ENCODE data around the gene LRFN4.

DNA sequence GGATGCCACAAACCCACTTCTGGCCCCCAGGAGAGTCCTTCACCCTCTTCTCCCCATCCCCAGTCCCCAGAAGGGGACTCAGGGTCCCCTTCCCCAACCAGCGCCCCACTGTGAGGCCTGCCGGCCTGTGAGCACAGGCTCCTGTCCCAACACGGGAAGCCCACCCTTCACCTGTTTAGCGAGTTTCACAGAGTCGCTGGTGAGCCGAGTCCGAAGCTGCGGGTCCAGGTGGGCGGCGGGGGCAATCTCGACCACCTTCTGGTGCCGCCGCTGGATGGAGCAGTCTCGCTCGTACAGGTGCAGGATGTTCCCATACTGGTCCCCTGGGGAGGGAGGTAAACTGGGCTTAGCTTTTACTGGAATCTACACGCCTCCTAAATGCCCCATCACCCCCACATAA, 13.3 kb downstream of the LRFN4 start:
- TF ChIP-seq CTCF (IDR thresholded peaks at IDR 0.05; ENCODE audit: low read depth, low read length, missing input control) (no peak), EGR1 (IDR thresholded peaks at IDR 0.05; ENCODE audit: low read depth in 2 of 2) (no peak), GABPA (IDR thresholded peaks at IDR 0.05 in 1 of 2, conservative IDR thresholded peaks at IDR 0.05 in 1 of 2) (no peak), TAF1 (conservative IDR thresholded peaks at IDR 0.05) (no peak)
- TF ChIP-seq, protein P1, sequence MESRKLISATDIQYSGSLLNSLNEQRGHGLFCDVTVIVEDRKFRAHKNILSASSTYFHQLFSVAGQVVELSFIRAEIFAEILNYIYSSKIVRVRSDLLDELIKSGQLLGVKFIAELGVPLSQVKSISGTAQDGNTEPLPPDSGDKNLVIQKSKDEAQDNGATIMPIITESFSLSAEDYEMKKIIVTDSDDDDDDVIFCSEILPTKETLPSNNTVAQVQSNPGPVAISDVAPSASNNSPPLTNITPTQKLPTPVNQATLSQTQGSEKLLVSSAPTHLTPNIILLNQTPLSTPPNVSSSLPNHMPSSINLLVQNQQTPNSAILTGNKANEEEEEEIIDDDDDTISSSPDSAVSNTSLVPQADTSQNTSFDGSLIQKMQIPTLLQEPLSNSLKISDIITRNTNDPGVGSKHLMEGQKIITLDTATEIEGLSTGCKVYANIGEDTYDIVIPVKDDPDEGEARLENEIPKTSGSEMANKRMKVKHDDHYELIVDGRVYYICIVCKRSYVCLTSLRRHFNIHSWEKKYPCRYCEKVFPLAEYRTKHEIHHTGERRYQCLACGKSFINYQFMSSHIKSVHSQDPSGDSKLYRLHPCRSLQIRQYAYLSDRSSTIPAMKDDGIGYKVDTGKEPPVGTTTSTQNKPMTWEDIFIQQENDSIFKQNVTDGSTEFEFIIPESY (IDR thresholded peaks at IDR 0.05), result no peak
- TF ChIP-seq, protein P2, sequence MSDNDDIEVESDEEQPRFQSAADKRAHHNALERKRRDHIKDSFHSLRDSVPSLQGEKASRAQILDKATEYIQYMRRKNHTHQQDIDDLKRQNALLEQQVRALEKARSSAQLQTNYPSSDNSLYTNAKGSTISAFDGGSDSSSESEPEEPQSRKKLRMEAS (IDR thresholded peaks at IDR 0.05), result no peak
- TF ChIP-seq, protein P3, sequence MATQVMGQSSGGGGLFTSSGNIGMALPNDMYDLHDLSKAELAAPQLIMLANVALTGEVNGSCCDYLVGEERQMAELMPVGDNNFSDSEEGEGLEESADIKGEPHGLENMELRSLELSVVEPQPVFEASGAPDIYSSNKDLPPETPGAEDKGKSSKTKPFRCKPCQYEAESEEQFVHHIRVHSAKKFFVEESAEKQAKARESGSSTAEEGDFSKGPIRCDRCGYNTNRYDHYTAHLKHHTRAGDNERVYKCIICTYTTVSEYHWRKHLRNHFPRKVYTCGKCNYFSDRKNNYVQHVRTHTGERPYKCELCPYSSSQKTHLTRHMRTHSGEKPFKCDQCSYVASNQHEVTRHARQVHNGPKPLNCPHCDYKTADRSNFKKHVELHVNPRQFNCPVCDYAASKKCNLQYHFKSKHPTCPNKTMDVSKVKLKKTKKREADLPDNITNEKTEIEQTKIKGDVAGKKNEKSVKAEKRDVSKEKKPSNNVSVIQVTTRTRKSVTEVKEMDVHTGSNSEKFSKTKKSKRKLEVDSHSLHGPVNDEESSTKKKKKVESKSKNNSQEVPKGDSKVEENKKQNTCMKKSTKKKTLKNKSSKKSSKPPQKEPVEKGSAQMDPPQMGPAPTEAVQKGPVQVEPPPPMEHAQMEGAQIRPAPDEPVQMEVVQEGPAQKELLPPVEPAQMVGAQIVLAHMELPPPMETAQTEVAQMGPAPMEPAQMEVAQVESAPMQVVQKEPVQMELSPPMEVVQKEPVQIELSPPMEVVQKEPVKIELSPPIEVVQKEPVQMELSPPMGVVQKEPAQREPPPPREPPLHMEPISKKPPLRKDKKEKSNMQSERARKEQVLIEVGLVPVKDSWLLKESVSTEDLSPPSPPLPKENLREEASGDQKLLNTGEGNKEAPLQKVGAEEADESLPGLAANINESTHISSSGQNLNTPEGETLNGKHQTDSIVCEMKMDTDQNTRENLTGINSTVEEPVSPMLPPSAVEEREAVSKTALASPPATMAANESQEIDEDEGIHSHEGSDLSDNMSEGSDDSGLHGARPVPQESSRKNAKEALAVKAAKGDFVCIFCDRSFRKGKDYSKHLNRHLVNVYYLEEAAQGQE (IDR thresholded peaks at IDR 0.05), result no peak

All from liver (tissue), 3 donors.